Stimulated activated CD8-positive, alpha-beta memory T cell treated with anti-CD3 and anti-CD28 coated beads, Interleukin-15, amount 100 ng/mL, for 4 hours (primary cell): ENCODE data around the gene SUPT5H.

ENCODE experiments used
- DNase-seq, 2 donors: peaks; one replicate each; pipeline ENCODE4 v3.0.0-alpha.2; 2020; ENCODE audit warnings: low read depth in 2 of 2

The SUPT5H gene

GRCh38 chr19:39496063-39496462, 50.7 kb downstream of the SUPT5H start:
- no peak for DNase-seq

GRCh38 chr19:39497701-39497995, 52.3 kb downstream of the SUPT5H start:
- DNase-seq, result no peak

GRCh38 chr19:39497996-39498797, 52.8 kb downstream of the SUPT5H start:
- DNase-seq, result no peak

- no peak for DNase-seq
These were observed 53.6 kb downstream of the SUPT5H start, which contains the start of gene DLL3 for GRCh38 chr19:39498798-39499642. TSS of gene DLL3 (plus strand) at chr19:39498947. CDS start at chr19:39498975, 28 bp downstream.

DNA sequence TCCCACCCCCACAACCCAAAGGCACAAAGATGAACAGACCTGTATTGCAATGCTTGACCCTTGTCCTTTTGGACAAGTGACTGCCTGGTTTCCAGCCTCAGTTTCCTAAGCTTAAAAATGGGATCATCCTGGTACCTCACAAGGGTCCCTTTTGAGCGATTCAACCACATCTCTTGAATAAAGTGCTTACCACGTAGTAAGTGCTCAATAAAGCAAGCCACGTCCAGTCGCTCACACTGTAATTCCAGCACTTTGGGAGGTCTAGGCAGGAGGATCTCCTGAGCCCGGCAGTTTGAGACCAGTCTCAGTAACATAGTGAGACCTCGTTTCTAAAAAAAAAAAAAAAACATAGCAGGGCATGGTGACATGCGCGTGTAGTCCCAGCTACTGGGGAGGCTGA, 54.5 kb downstream of the SUPT5H start:
- DNase-seq, result no peak

GRCh38 chr19:39500543-39500942, 55.2 kb downstream of the SUPT5H start:
- DNase-seq, result no peak

GRCh38 chr19:39501340-39501739, 56.0 kb downstream of the SUPT5H start:
- no peak for DNase-seq

DNA sequence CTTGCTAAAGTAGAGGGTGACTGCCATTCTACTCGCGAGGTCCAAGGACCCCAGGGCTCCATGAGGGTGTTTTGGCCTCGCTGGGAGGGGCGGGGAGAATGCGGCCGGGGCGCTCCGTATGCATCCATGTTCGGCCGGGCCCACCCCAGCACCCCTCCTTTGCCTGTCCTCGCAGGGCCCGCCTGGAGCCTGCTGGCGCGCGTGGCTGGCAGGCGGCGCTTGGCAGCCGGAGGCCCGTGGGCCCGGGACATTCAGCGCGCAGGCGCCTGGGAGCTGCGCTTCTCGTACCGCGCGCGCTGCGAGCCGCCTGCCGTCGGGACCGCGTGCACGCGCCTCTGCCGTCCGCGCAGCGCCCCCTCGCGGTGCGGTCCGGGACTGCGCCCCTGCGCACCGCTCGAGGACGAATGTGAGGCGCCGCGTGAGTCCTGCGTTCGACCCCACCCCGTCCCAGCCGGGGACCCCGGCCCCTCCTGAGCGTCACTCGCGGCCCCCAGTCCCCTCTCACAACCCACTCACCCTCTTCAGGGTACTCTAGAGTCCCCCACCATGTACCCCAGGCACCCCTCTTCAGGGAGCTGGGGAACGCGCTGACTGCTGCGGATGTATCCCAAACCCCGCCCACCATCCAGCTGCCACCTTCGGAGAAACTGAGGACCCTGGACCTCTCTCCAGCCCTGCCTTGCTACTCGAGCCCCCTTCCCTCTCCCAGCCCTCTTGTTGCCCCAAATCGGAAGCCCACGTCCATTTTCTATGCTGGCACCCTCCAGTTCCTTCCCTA, 57.4 kb downstream of the SUPT5H start:
- DNase-seq, result peak; percentile 35 to 50

DNA sequence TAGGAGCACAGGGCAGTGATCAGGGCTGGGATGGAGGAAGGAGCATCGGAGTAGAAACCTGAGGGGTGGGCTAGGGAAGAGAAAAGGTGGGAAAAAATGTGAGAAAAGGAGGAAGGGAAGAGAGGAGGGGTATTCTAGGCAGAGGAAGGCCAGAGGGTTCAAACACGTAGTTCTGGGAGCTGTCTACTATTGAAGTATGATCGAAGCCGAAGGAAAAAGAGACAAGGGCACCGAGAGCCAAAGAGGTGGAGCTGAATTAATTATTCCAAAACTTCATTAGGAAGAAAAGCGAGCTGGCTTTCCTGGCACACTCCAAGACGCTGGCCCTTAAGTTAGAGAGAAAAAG, 61.2 kb downstream of the SUPT5H start:
- DNase-seq, result no peak

DNA sequence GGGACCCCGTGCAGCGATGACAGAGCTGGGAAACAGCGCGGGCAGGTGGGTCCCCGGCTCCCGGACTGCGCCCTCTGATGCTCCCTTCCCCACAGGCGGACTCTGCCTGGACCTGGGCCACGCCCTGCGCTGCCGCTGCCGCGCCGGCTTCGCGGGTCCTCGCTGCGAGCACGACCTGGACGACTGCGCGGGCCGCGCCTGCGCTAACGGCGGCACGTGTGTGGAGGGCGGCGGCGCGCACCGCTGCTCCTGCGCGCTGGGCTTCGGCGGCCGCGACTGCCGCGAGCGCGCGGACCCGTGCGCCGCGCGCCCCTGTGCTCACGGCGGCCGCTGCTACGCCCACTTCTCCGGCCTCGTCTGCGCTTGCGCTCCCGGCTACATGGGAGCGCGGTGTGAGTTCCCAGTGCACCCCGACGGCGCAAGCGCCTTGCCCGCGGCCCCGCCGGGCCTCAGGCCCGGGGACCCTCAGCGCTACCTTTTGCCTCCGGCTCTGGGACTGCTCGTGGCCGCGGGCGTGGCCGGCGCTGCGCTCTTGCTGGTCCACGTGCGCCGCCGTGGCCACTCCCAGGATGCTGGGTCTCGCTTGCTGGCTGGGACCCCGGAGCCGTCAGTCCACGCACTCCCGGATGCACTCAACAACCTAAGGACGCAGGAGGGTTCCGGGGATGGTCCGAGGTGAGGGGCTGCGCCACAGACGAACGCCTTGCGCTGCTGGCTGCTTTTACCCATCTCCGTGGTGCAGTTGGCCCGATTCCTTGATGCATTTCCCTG, 61.7 kb downstream of the SUPT5H start:
- peak in 1 of 2 donors; percentile 22 for DNase-seq

DNA sequence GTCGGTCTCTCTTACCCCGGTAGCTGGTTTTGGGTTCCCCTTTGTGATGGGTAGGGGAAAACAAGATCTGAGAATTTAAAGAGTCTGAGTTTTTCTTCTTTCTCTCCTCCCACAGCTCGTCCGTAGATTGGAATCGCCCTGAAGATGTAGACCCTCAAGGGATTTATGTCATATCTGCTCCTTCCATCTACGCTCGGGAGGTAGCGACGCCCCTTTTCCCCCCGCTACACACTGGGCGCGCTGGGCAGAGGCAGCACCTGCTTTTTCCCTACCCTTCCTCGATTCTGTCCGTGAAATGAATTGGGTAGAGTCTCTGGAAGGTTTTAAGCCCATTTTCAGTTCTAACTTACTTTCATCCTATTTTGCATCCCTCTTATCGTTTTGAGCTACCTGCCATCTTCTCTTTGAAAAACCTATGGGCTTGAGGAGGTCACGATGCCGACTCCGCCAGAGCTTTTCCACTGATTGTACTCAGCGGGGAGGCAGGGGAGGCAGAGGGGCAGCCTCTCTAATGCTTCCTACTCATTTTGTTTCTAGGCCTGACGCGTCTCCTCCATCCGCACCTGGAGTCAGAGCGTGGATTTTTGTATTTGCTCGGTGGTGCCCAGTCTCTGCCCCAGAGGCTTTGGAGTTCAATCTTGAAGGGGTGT, 62.5 kb downstream of the SUPT5H start:
- no peak for DNase-seq

DNA sequence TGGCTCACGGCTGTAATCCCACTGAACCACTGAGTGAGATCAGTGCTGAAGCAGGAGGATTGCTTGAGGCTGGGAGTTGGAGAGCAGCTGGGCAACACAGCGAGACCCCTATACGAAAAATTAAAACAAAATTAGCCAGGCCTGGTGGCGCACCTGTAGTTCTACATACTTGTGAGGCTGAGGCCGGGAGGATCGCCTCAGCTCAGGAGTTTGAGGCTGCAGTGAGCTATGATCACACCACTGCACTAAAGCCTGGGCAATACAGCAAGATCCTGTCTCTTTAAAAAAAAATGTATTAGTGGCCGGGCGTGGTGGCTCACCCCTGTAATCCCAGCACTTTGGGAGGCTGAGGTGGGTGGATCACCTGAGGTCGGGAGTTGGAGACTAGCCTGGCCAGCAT, 63.2 kb downstream of the SUPT5H start:
- no peak for DNase-seq

GRCh38 chr19:39509233-39509632, 63.9 kb downstream of the SUPT5H start:
- no peak for DNase-seq

- DNase-seq, result no peak
These were observed 67.6 kb downstream of the SUPT5H start for GRCh38 chr19:39512988-39513387.

DNA sequence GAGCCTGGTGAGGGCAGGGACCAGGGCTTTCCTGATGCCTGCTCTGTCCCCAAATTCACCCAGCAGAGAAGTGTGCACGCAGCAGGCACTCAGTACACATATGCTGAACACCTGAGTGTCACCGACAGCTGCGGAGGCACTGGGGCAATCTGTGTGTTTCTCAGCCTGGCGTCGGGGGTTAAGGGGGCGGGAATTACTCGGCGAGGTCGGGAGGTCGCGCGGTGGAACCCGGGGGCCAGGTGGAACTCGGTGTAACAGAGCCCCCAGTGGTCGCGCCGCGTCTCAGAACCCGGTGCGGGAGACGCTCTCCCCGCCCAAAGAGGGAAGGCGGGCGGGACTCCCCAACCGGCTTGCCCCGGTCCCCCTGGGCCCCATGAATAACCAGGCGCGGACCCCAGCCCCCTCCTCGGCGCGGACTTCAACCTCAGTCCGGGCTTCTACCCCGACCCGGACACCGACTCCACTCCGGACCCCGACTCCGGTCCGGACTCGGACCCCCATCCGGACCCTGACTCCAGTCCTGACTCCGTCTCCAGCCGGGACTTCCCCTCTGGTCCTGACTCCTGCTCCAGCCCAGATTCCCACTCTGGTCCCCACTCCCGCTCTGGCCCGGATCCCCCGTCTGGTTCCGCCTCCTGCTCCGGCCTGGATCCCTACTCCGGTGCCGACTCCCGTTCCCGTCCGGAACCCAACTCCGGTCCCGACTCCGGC, 69.6 kb downstream of the SUPT5H start, which contains the start of gene SELENOV:
TSS of gene SELENOV (plus strand) at position 300 of the 711 bp plus-strand sequence. CDS start at position 374, 74 bp downstream.
- no peak for DNase-seq

DNA sequence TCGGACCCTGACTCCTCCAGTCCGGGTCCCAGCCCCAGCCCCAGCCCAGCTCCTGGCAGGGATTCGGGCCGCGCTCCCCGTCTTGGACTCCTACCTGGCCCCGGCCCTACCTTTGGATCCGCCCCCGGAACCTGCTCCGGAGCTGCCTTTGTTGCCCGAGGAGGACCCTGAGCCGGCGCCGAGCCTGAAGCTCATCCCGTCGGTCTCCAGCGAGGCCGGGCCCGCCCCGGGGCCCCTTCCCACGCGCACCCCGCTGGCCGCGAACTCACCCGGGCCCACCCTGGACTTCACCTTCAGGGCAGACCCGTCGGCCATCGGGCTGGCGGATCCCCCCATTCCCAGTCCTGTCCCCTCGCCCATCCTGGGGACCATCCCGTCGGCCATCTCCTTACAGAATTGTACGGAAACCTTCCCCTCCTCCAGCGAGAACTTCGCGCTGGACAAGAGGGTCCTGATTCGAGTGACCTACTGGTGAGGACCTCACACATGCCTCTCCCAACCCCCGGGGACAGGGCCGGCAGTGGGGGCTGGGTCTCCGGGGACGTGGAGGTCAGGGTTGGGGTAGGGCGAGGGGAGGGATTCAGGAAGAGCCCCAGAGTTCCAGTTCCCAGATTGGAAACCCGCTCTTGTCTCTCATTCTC, 70.3 kb downstream of the SUPT5H start:
- DNase-seq, result no peak

- DNase-seq, result no peak
These were observed 70.9 kb downstream of the SUPT5H start for GRCh38 chr19:39516270-39516669.

- DNase-seq, result no peak
These were observed 72.0 kb downstream of the SUPT5H start for GRCh38 chr19:39517432-39517831.

GRCh38 chr19:39518458-39518857, 73.1 kb downstream of the SUPT5H start:
- DNase-seq, result no peak

GRCh38 chr19:39518975-39519374, 73.6 kb downstream of the SUPT5H start:
- no peak for DNase-seq
